Gastrocnemius medialis (tissue), 4 donors: ENCODE measurements around the gene TMPRSS5. TPM values are rescaled to one million over a fixed set of nuclear protein-coding genes. Genes with fewer than 3 reads are reported as not detected.

Experiments
- ATAC-seq, 2 donors: fragments of 150-250 bp; one replicate each; pipeline ENCODE4 v1.9.1; 2016
- DNase-seq, 2 donors: peaks; one replicate each; pipeline ENCODE4 v3.0.0-alpha.2; 2019
- H3K27ac ChIP-seq, 4 donors: fragments of 200-600 bp; sonication (generic); 1 replicate in 1 of 4; 2 replicates in 3 of 4; pipeline ENCODE4 v1.5.1; 2016 to 2018; ENCODE audit warnings: mild to moderate bottlenecking in 2 of 4, moderate library complexity in 1 of 4
- H3K27me3 ChIP-seq, 3 donors: fragments of 200-600 bp; sonication (generic) in 2 of 3; 1 replicate in 1 of 3; 2 replicates in 2 of 3; pipeline versions ENCODE4 v1.5.1 to v1.6.0; 2016 to 2019; ENCODE audit warnings: mild to moderate bottlenecking in 1 of 3, moderate library complexity in 1 of 3
- H3K36me3 ChIP-seq, 2 donors: fragments of 200-600 bp; sonication (generic) in 1 of 2; one replicate each; pipeline ENCODE4 v1.5.1; 2017 to 2018
- H3K4me1 ChIP-seq, 2 donors: fragments of 200-600 bp; sonication (generic) in 1 of 2; one replicate each; pipeline ENCODE4 v1.5.1; 2016 to 2017; ENCODE audit warnings: mild to moderate bottlenecking in 2 of 2
- H3K4me3 ChIP-seq, 4 donors: fragments of 200-600 bp; sonication (generic) in 3 of 4; 1 replicate in 1 of 4; 2 replicates in 3 of 4; pipeline ENCODE4 v1.5.1; 2016 to 2019; ENCODE audit warnings: mild to moderate bottlenecking in 2 of 4
- H3K9me3 ChIP-seq, 3 donors: fragments of 200-600 bp; sonication (generic) in 2 of 3; 1 replicate in 1 of 3; 2 replicates in 2 of 3; pipeline ENCODE4 v1.5.1; 2016 to 2019
- POLR2A ChIP-seq, 2 donors: fragments of 450-650 bp; IDR thresholded peaks; one replicate each; pipeline ENCODE4 v1.6.1; 2017; ENCODE audit warnings: antibody characterized with exemption in 2 of 2, mild to moderate bottlenecking in 2 of 2, moderate library complexity in 2 of 2
- in situ Hi-C, 4 donors: fragments of 200-750 bp; cut with MboI; loops; one replicate each; pipeline versions ENCODE4 v1.15.0 to v1.8.0; 2017; ENCODE audit warnings: low sequenced_read_pairs in 4 of 4
- intact Hi-C: fragments of 100-400 bp; cut with DNase I; formaldehyde crosslinking; loops from one replicate; pipeline ENCODE4 v1.15.1; 2023; ENCODE audit warnings: low total_unique reads
- total RNA-seq, 4 donors: library from RNA; depleted of rRNA; stranded (reverse); fragments of >200 nt; gene quantifications; one replicate each; pipeline versions ENCODE4 v1.1.0 to v1.2.3, GENCODE V29; 2016
- TF ChIP-seq, protein P1 (sequence below), 5 experiments: fragments of 450-650 bp in 3 of 5; fragments of 200-600 bp in 2 of 5; sonication (generic) in 2 of 5; IDR thresholded peaks in 4 of 5; conservative IDR thresholded peaks in 1 of 5; 1 replicate in 4 of 5; 2 replicates in 1 of 5; pipeline ENCODE4 v1.5.1; 2016 to 2019; ENCODE audit warnings: antibody characterized with exemption in 5 of 5, mild to moderate bottlenecking in 3 of 5, moderate library complexity in 3 of 5

TMPRSS5 gene
- total RNA-seq, 4 donors from 2014 or later: 0.24 to 0.61 (median 0.36) TPM; not detected in 1

- TF ChIP-seq, protein P1, sequence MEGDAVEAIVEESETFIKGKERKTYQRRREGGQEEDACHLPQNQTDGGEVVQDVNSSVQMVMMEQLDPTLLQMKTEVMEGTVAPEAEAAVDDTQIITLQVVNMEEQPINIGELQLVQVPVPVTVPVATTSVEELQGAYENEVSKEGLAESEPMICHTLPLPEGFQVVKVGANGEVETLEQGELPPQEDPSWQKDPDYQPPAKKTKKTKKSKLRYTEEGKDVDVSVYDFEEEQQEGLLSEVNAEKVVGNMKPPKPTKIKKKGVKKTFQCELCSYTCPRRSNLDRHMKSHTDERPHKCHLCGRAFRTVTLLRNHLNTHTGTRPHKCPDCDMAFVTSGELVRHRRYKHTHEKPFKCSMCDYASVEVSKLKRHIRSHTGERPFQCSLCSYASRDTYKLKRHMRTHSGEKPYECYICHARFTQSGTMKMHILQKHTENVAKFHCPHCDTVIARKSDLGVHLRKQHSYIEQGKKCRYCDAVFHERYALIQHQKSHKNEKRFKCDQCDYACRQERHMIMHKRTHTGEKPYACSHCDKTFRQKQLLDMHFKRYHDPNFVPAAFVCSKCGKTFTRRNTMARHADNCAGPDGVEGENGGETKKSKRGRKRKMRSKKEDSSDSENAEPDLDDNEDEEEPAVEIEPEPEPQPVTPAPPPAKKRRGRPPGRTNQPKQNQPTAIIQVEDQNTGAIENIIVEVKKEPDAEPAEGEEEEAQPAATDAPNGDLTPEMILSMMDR (IDR thresholded peaks at IDR 0.05 in 4 of 5, conservative IDR thresholded peaks at IDR 0.05 in 1 of 5): no peak
- TF ChIP-seq POLR2A (IDR thresholded peaks at IDR 0.05): no peak
- intact Hi-C loops: no loop called here
- DNase-seq: no peak
- H3K9me3 ChIP-seq: no peaks in the 10 kb centered on the region
- ATAC-seq: no peak
- in situ Hi-C loops: no loop called here
- H3K4me1 ChIP-seq: no peaks in the 10 kb centered on the region
- H3K27ac ChIP-seq: no peak overlapping the region
- H3K4me3 ChIP-seq: no peak overlapping the region
- H3K27me3 ChIP-seq: no peaks in the 10 kb centered on the region
- no peaks in the 10 kb centered on the region for H3K36me3 ChIP-seq
Measured at GRCh38 chr11:113651023-113651422, 55.1 kb downstream of the TMPRSS5 start.

DNA sequence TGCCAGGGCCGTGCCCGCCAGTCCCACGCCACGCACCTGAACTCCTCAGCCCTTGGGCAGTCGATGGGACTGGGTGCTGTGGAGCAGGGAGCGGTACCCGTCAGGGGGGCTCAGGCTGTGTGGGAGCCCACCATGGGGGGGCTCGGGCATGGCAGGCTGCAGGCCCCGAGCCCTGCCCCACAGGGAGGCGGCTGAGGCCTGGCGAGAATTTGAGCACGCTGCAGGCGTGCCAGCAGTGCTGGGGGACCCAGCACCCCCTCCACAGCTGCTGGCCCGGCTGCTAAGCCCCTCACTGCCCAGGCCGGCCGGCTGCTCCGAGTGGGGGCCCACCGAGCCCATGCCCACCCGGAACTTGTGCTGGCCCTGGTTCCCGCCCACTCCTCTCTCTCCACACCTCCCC, 56.8 kb downstream of the TMPRSS5 start:
- Histone ChIP-seq H3K9me3 (no peaks in the 10 kb centered on the region), H3K27me3 (no peaks in the 10 kb centered on the region), H3K4me1 (no peaks in the 10 kb centered on the region), H3K27ac (no peak overlapping the region), H3K36me3 (no peaks in the 10 kb centered on the region), H3K4me3 (no peak overlapping the region)
- TF ChIP-seq, protein P1 (IDR thresholded peaks at IDR 0.05 in 4 of 5, conservative IDR thresholded peaks at IDR 0.05 in 1 of 5): no peak
- no peak for TF ChIP-seq POLR2A (IDR thresholded peaks at IDR 0.05)
- in situ Hi-C loops: no loop called here
- intact Hi-C loops: no loop called here
- no peak for ATAC-seq
- DNase-seq: no peak

DNA sequence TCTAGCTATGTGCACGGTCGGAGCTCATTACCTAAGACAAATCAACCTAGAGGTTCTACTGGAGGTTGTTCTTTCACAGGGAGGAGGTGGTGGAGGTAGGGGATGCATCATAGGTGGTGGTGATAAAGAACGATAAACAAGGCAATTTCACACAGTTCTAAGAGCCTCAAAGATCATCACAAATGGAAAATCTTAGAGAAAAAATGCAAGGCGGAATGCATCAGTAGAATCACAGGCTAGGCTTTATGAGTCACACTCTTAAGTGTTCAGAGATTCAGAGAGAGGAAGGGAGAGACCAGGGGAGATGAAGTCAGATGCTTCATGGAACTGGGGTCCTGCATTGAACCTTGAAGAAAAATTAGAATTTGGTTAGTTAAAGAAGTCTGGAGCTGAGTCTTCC, 58.3 kb downstream of the TMPRSS5 start:
- in situ Hi-C loops: no loop called here
- intact Hi-C loops: no loop called here
- Histone ChIP-seq H3K9me3 (no peaks in the 10 kb centered on the region), H3K4me1 (no peaks in the 10 kb centered on the region), H3K4me3 (no peak overlapping the region), H3K36me3 (no peaks in the 10 kb centered on the region), H3K27ac (no peak overlapping the region), H3K27me3 (no peaks in the 10 kb centered on the region)
- TF ChIP-seq POLR2A (IDR thresholded peaks at IDR 0.05): no peak
- TF ChIP-seq, protein P1 (IDR thresholded peaks at IDR 0.05 in 4 of 5, conservative IDR thresholded peaks at IDR 0.05 in 1 of 5): no peak
- ATAC-seq: no peak
- DNase-seq: no peak

- Histone ChIP-seq H3K4me3 (no peak overlapping the region), H3K9me3 (no peaks in the 10 kb centered on the region), H3K27ac (no peak overlapping the region), H3K36me3 (no peaks in the 10 kb centered on the region), H3K4me1 (no peaks in the 10 kb centered on the region), H3K27me3 (no peaks in the 10 kb centered on the region)
- intact Hi-C loops: no loop called here
- in situ Hi-C loops: no loop called here
- TF ChIP-seq POLR2A (IDR thresholded peaks at IDR 0.05): no peak
- TF ChIP-seq, protein P1 (IDR thresholded peaks at IDR 0.05 in 4 of 5, conservative IDR thresholded peaks at IDR 0.05 in 1 of 5): no peak
- no peak for ATAC-seq
- no peak for DNase-seq
Measured at GRCh38 chr11:113647108-113647507, 59.0 kb downstream of the TMPRSS5 start.
